Measurements from ENCODE around the gene UBE3D. TPM values are rescaled to one million over a fixed set of nuclear protein-coding genes. Genes with fewer than 3 reads are reported as not detected.
"Not testable (repeated sequence)": the region's sequence is repeated elsewhere in the genome, so short reads cannot be mapped to it uniquely, and the experiment has no call there.

The UBE3D gene
- total RNA-seq, 2 donors from 2014 or later, result 6.2 to 11.0 TPM

- Mint-ChIP-seq H3K4me3 (no peak overlapping the region), H3K36me3 (ENCODE audit: low read depth) (peaks cover 59% of the 10 kb centered on the region), H3K27me3 (no peaks in the 10 kb centered on the region), H3K27ac (no peak overlapping the region), H3K9me3 (peaks cover 4% of the 10 kb centered on the region), H3K4me1 (peaks cover 5% of the 10 kb centered on the region)
- ATAC-seq (replicated peaks), result no peak
These were observed 114.3 kb downstream of the UBE3D start for GRCh38 chr6:82951389-82951788.

DNA sequence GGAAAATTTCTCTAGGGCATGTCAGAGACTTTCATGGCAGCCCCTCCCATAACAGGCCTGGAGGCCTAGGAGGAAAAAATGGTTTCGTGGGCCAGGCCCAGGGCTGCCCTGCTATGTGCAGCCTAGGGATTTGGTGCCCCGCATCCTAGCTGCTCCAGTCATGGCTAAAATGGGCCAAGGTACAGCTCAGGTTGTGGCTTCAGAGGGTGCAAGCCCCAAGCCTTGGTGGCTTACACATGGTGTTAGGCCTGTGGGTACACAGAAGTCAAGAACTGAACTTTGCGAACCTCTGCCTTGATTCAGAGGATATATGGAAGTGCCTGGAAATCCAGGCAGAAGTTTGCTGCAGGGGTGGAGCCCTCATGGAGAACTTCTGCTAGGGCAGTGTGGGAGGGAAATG lies 134.7 kb downstream of the UBE3D start:
- H3K27ac Mint-ChIP-seq; H3K4me3 Mint-ChIP-seq; H3K27me3 Mint-ChIP-seq; ATAC-seq (replicated peaks); H3K4me1 Mint-ChIP-seq: not testable (repeated sequence)
- H3K36me3 Mint-ChIP-seq (ENCODE audit: low read depth), result peaks cover 48% of the 10 kb centered on the region
- H3K9me3 Mint-ChIP-seq, result peaks cover 16% of the 10 kb centered on the region

DNA sequence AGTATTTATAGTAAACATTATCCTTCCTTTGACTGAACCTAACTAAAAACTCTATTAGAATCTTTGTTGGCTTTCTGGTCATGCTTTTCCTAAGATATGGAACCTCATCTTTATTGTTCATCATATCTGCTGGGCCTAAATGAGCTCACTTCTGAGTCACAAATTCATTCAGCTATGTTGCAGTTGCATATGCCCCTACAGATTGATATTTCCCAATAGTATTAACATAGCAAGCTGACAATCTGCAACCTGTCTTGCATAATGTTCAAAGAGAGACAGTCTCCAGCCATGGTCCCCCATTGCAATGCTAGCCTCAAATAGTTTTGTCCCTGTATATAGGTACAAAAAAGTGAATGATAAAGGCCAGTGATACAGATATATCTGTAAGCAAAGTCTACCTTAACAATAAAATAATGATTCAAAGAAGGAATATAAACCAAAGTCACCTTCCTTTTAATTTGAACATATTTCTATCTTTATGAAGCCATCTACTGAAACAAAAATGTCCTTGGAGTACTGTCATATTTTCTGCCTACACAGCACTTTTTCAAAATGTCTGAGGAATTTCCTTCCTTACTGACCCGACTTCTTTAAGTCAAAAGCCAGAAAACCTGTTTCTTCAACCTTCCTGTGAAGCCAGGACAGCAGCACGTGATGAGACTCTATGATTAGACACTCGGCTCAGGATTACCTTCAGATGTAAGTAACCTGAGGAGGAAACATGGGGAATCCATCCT lies 140.7 kb downstream of the UBE3D start:
- H3K4me1 Mint-ChIP-seq, result no peaks in the 10 kb centered on the region
- H3K36me3 Mint-ChIP-seq (ENCODE audit: low read depth), result peaks cover 9% of the 10 kb centered on the region
- no peak overlapping the region for H3K27ac Mint-ChIP-seq
- no peak overlapping the region for H3K4me3 Mint-ChIP-seq
- no peaks in the 10 kb centered on the region for H3K9me3 Mint-ChIP-seq
- no peak for ATAC-seq (replicated peaks)
- no peaks in the 10 kb centered on the region for H3K27me3 Mint-ChIP-seq

DNA sequence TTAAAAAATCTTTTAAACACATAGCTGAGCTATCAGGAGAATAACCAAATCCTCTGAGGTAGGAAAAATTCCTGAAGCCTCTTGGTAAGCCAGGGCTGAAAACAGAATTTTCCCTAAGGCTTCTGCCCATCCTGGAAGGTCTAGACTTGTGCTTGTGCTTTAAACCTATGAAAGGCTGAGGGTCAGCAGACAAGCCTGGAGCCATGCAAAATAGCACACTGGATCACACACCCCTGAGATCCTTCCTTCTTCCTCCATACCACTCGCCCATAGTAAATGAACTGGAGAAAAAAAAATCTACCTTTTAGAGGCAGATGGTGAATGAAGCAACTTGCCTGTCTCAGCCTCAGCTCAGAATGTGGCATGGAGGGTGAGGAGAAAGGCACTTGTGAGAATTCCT lies 144.4 kb downstream of the UBE3D start:
- Mint-ChIP-seq H3K27ac (no peak overlapping the region), H3K36me3 (ENCODE audit: low read depth) (peaks cover 19% of the 10 kb centered on the region), H3K9me3 (no peaks in the 10 kb centered on the region), H3K4me1 (no peaks in the 10 kb centered on the region), H3K4me3 (no peak overlapping the region), H3K27me3 (no peaks in the 10 kb centered on the region)
- no peak for ATAC-seq (replicated peaks)

DNA sequence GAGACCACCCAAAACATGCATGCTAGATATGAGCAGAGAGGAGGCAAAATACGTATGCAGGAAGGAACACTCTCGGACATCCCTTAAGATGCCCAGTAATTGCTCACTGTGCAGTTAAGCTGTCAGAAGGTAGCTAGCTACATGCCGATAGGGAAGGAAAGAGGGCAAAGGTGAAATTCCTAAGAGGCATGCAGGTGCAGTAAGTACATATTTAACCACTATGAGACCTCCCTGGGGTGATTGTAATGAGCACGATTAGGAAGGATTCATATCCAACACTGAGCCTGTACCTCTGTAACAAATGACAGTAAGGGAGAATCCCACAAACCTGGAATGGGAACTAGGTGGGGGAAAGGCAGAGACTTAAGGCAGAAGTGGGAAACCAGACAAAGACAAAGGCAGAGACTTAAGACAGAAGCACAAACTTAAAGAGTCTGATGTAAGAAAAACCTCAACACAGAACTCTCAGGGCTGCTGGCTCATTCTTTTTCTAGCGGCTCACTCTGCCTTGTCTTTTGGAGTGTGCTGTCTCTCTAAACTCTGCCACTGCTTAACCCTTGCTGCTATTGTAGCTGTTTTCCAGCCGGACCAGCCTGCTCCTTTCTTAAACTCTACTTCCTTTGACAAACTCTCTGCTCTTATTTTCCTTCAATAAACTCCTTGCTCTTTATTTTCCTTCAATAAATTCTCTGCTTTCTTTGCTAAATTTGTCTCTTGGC lies 148.1 kb downstream of the UBE3D start:
- Mint-ChIP-seq H3K27me3 (no peaks in the 10 kb centered on the region), H3K36me3 (ENCODE audit: low read depth) (peaks cover 25% of the 10 kb centered on the region), H3K4me3 (no peak overlapping the region), H3K9me3 (no peaks in the 10 kb centered on the region), H3K27ac (no peak overlapping the region), H3K4me1 (no peaks in the 10 kb centered on the region)
- ATAC-seq (replicated peaks), result no peak

DNA sequence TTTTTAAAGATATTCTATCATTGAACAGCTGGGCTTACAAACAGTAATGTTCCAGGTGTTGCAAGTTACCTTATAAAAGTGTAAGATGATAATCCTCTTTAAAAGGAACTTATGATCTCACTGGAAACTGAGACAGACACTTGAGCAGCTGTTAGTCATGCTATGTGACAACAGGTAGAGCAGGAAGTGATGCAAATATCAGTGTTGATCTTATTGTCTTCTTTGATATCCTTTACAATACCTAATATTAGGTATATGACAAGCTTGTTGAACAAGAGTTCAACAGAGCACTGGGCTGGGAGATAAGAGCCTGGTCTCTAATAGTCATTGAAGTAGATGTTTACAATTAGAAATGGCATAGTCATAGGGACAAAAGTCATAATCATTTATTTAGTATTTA lies 150.0 kb downstream of the UBE3D start:
- ATAC-seq (replicated peaks), result no peak
- H3K36me3 Mint-ChIP-seq (ENCODE audit: low read depth), result peaks cover 23% of the 10 kb centered on the region
- H3K4me3 Mint-ChIP-seq, result no peak overlapping the region
- no peaks in the 10 kb centered on the region for H3K9me3 Mint-ChIP-seq
- H3K27me3 Mint-ChIP-seq, result no peaks in the 10 kb centered on the region
- H3K4me1 Mint-ChIP-seq, result no peaks in the 10 kb centered on the region
- H3K27ac Mint-ChIP-seq, result no peak overlapping the region

DNA sequence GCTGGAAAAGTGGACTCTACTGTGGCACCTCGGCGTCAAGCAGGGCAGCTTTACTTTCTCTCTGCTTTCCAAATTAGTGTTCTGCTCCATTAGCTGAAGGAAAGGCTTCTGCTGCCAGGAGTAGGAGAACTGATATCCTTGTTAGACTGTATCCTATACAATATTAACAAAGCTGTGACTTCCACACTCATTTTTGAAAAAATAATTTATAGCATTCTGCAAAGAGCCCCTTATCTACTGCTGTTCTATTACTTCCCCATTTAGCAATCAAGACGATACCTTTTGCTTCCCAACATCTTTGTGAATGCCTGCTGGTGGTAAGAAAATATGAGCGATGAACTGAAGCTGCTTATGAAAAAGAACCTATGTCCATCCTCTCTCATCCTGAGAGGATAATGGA lies 151.1 kb downstream of the UBE3D start:
- no peak overlapping the region for H3K4me3 Mint-ChIP-seq
- peaks cover 22% of the 10 kb centered on the region for H3K36me3 Mint-ChIP-seq (ENCODE audit: low read depth)
- H3K27me3 Mint-ChIP-seq, result no peaks in the 10 kb centered on the region
- H3K27ac Mint-ChIP-seq, result no peak overlapping the region
- H3K9me3 Mint-ChIP-seq, result no peaks in the 10 kb centered on the region
- ATAC-seq (replicated peaks), result no peak
- no peaks in the 10 kb centered on the region for H3K4me1 Mint-ChIP-seq

- no peak overlapping the region for H3K4me3 Mint-ChIP-seq
- no peaks in the 10 kb centered on the region for H3K9me3 Mint-ChIP-seq
- H3K27me3 Mint-ChIP-seq, result no peaks in the 10 kb centered on the region
- no peaks in the 10 kb centered on the region for H3K4me1 Mint-ChIP-seq
- no peak overlapping the region for H3K27ac Mint-ChIP-seq
- no peak for ATAC-seq (replicated peaks)
- H3K36me3 Mint-ChIP-seq (ENCODE audit: low read depth), result peaks cover 11% of the 10 kb centered on the region
These were observed 154.8 kb downstream of the UBE3D start for GRCh38 chr6:82910820-82911219.

DNA sequence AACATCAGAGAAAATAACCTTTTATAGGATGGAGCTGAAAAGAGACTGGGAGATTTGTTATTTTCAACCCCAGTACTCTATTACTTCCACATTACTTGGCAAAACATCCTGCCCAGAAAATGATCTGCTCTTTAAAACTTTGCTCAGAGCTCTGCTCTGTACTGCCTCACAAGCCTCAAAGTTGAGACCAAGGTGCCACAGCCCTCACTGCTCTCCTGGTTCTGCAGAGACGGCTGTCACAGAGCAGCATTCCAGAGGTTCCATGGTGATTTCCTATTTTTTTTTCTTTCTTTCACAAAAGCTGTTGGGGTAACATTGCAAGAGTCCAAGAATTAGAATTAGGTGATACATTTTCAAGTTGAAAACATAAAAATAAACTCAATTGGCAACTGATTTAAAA lies 155.2 kb downstream of the UBE3D start:
- H3K36me3 Mint-ChIP-seq (ENCODE audit: low read depth), result peaks cover 11% of the 10 kb centered on the region
- H3K27me3 Mint-ChIP-seq, result no peaks in the 10 kb centered on the region
- H3K27ac Mint-ChIP-seq, result no peak overlapping the region
- ATAC-seq (replicated peaks), result no peak
- H3K4me1 Mint-ChIP-seq, result no peaks in the 10 kb centered on the region
- no peaks in the 10 kb centered on the region for H3K9me3 Mint-ChIP-seq
- no peak overlapping the region for H3K4me3 Mint-ChIP-seq

DNA sequence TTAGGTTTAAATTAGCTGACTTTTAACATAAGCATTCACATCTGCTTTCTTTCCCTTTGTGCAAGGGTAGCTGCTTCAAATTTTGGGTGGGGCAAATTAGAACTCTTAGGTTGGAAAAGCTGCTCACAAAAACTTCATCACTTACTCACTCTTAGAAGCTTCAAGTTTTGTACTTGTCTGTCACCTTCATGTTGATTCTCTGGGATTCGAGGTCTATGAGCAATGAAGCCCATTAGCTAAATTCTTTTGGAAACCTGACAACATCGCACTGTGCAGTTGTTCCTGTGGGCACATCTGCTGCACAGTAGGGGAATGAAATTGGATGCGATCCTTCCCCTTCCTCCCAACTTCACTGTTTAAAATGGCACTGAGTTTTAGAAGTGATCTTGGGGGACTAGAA lies 156.1 kb downstream of the UBE3D start:
- Mint-ChIP-seq H3K36me3 (ENCODE audit: low read depth) (peaks cover 7% of the 10 kb centered on the region), H3K27ac (no peak overlapping the region), H3K4me3 (no peak overlapping the region), H3K4me1 (no peaks in the 10 kb centered on the region), H3K9me3 (no peaks in the 10 kb centered on the region), H3K27me3 (no peaks in the 10 kb centered on the region)
- ATAC-seq (replicated peaks), result no peak

GRCh38 chr6:82908661-82909060 lies 157.0 kb downstream of the UBE3D start:
- Mint-ChIP-seq H3K9me3 (no peaks in the 10 kb centered on the region), H3K4me3 (no peak overlapping the region), H3K27ac (no peak overlapping the region), H3K27me3 (no peaks in the 10 kb centered on the region), H3K36me3 (ENCODE audit: low read depth) (peaks cover 6% of the 10 kb centered on the region), H3K4me1 (no peaks in the 10 kb centered on the region)
- no peak for ATAC-seq (replicated peaks)

GRCh38 chr6:82906951-82907350 lies 158.7 kb downstream of the UBE3D start:
- H3K4me3 Mint-ChIP-seq, result no peak overlapping the region
- no peaks in the 10 kb centered on the region for H3K4me1 Mint-ChIP-seq
- no peak for ATAC-seq (replicated peaks)
- peaks cover 6% of the 10 kb centered on the region for H3K36me3 Mint-ChIP-seq (ENCODE audit: low read depth)
- H3K27me3 Mint-ChIP-seq, result no peaks in the 10 kb centered on the region
- no peaks in the 10 kb centered on the region for H3K9me3 Mint-ChIP-seq
- no peak overlapping the region for H3K27ac Mint-ChIP-seq

- Mint-ChIP-seq H3K27ac (no peak overlapping the region), H3K27me3 (no peaks in the 10 kb centered on the region), H3K4me3 (no peak overlapping the region), H3K36me3 (ENCODE audit: low read depth) (peaks cover 6% of the 10 kb centered on the region), H3K9me3 (no peaks in the 10 kb centered on the region), H3K4me1 (no peaks in the 10 kb centered on the region)
- no peak for ATAC-seq (replicated peaks)
These were observed 159.2 kb downstream of the UBE3D start for GRCh38 chr6:82906489-82906888.

DNA sequence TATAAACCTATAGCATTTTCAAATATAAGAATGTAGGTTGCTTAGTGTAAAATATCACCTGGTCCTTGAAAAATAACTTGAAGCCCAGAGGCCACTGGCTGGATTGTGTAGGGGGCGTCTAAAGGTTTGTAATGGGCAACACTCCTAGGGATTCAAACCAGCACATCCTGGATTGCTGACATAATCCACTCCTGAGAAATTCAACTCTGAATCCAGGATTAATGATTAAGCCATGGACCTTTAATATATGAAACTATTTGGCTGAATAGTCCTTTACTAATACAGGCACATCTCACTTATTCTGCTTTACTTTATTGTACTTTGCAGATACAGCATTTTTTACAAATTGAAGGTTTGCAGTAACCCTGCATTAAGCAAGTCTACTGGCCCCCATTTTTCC lies 160.8 kb downstream of the UBE3D start:
- Mint-ChIP-seq H3K27ac (no peak overlapping the region), H3K4me3 (no peak overlapping the region), H3K27me3 (no peaks in the 10 kb centered on the region), H3K36me3 (ENCODE audit: low read depth) (no peaks in the 10 kb centered on the region), H3K4me1 (no peaks in the 10 kb centered on the region), H3K9me3 (no peaks in the 10 kb centered on the region)
- ATAC-seq (replicated peaks), result no peak

DNA sequence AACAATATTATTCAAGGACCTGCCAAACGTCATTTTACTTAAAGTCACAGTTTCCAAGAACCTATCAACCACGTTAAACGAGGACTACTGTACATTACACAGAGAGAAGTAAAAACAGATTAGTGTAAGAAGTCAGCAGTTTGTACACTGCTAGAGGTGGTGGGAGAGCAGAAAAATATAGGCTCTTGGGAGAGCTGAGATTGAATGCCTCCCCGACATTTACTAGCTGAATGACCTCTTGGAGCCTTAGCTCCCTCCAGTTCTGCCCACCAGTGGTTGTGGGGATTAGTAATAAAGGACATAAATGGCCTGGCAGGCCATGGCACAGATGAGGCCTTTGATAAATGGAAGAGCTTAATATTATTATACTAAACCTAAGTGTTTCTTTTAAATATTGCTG lies 161.4 kb downstream of the UBE3D start:
- no peaks in the 10 kb centered on the region for H3K9me3 Mint-ChIP-seq
- no peaks in the 10 kb centered on the region for H3K4me1 Mint-ChIP-seq
- H3K36me3 Mint-ChIP-seq (ENCODE audit: low read depth), result no peaks in the 10 kb centered on the region
- no peak overlapping the region for H3K27ac Mint-ChIP-seq
- H3K27me3 Mint-ChIP-seq, result no peaks in the 10 kb centered on the region
- H3K4me3 Mint-ChIP-seq, result no peak overlapping the region
- no peak for ATAC-seq (replicated peaks)

Data from activated T-helper 17 cell treated with anti-CD3 and anti-CD28 coated beads, Interleukin-2, amount 50 U/mL, for 72 hours (primary cell).